Suprapubic skin (tissue), 3 donors: ENCODE data around the gene YOD1.

Source experiments
- POLR2AphosphoS5 ChIP-seq, 3 donors: sonication (generic); formaldehyde crosslinking; IDR thresholded peaks; one replicate each; pipeline ENCODE4 v1.6.1; 2017; ENCODE audit warnings: antibody characterized with exemption in 3 of 3
- TF ChIP-seq, protein P1 (sequence below), 2 donors: fragments of 200-600 bp in 1 of 2; fragments of 450-650 bp in 1 of 2; sonication (generic) in 1 of 2; IDR thresholded peaks; one replicate each; pipeline ENCODE4 v1.5.1; 2016 to 2019; ENCODE audit warnings: antibody characterized with exemption in 2 of 2, mild to moderate bottlenecking in 1 of 2, moderate library complexity in 1 of 2

DNA sequence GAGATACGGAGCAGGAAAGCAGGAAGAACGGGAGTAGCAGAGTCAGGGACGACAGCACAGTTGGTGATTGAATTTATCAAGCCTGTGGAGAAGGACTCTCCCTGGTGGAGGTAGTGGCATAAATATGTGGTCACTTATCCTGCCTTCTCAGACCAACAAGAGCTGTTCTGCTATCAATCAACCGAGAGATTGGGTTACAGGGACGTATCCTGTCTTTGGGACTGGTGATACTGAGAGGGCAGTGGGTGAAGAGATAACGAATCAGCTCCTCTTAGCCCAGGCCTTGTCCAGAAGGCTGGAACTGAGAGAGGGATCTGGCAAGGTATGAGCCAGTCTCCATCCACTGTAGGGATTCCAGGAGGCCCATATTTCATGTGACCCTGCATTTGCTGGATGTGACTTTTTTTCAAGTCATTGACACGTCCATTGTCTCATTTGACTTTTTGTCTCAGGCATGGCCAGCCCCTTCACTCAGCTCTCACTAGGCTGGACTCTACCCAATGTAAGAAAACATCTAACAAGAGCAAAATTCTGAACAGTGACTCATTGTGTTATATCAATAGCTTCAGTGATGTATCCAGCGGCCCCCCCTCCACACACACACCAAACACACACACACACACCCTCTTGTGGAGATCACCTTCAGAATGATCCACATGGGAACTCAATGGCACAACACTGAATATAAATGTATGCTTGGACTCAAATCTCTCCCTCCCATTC, 29.7 kb downstream of the YOD1 start:
- no peak for TF ChIP-seq POLR2AphosphoS5 (IDR thresholded peaks at IDR 0.05)
- TF ChIP-seq, protein P1, sequence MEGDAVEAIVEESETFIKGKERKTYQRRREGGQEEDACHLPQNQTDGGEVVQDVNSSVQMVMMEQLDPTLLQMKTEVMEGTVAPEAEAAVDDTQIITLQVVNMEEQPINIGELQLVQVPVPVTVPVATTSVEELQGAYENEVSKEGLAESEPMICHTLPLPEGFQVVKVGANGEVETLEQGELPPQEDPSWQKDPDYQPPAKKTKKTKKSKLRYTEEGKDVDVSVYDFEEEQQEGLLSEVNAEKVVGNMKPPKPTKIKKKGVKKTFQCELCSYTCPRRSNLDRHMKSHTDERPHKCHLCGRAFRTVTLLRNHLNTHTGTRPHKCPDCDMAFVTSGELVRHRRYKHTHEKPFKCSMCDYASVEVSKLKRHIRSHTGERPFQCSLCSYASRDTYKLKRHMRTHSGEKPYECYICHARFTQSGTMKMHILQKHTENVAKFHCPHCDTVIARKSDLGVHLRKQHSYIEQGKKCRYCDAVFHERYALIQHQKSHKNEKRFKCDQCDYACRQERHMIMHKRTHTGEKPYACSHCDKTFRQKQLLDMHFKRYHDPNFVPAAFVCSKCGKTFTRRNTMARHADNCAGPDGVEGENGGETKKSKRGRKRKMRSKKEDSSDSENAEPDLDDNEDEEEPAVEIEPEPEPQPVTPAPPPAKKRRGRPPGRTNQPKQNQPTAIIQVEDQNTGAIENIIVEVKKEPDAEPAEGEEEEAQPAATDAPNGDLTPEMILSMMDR (IDR thresholded peaks at IDR 0.05), result no peak
